Tibial nerve (tissue), 4 donors: ENCODE data around the gene SLFN14. TPM values are rescaled to one million over a fixed set of nuclear protein-coding genes. Genes with fewer than 3 reads are reported as not detected.
A peak's percentile ranks its signal among the peaks of the same experiment; 100 is the strongest.

Experiments
- DNase-seq, 2 donors: peaks; one replicate each; pipeline ENCODE4 v3.0.0-alpha.2; 2019; ENCODE audit warnings: low spot score in 2 of 2
- H3K27ac ChIP-seq, 4 donors: fragments of 200-600 bp; sonication (generic) in 3 of 4; one replicate each; pipeline ENCODE4 v1.5.1; 2017 to 2019; ENCODE audit warnings: mild to moderate bottlenecking in 1 of 4
- H3K27me3 ChIP-seq, 2 donors: fragments of 200-600 bp; sonication (generic) in 1 of 2; one replicate each; pipeline versions ENCODE4 v1.5.1 to v1.6.0; 2017 to 2019
- H3K36me3 ChIP-seq, 3 donors: fragments of 200-600 bp; sonication (generic); one replicate each; pipeline ENCODE4 v1.5.1; 2018 to 2019
- H3K4me1 ChIP-seq, 4 donors: fragments of 200-600 bp; sonication (generic) in 3 of 4; one replicate each; pipeline ENCODE4 v1.5.1; 2017 to 2019
- H3K4me3 ChIP-seq, 4 donors: fragments of 200-600 bp; sonication (generic) in 3 of 4; one replicate each; pipeline ENCODE4 v1.5.1; 2017 to 2019; ENCODE audit warnings: mild to moderate bottlenecking in 1 of 4, moderate library complexity in 1 of 4
- H3K9me3 ChIP-seq, 4 donors: fragments of 200-600 bp; sonication (generic) in 3 of 4; one replicate each; pipeline ENCODE4 v1.5.1; 2017 to 2019
- CTCF ChIP-seq, 5 experiments: fragments of 200-600 bp in 3 of 5; fragments of 450-650 bp in 2 of 5; sonication (generic) in 3 of 5; IDR thresholded peaks; one replicate each; pipeline ENCODE4 v1.5.1; 2016 to 2019; ENCODE audit warnings: antibody characterized with exemption in 5 of 5, mild to moderate bottlenecking in 3 of 5, moderate library complexity in 2 of 5
- EP300 ChIP-seq, 2 donors: sonication (generic); formaldehyde crosslinking; IDR thresholded peaks; one replicate each; pipeline ENCODE4 v1.6.1; 2017; ENCODE audit warnings: antibody characterized with exemption in 2 of 2, mild to moderate bottlenecking in 1 of 2
- POLR2A ChIP-seq, 2 donors: fragments of 450-650 bp; IDR thresholded peaks; one replicate each; pipeline ENCODE4 v1.6.1; 2017; ENCODE audit warnings: antibody characterized with exemption in 2 of 2, mild to moderate bottlenecking in 2 of 2, moderate library complexity in 2 of 2
- WGBS, 2 donors: methylation state at CpG; one replicate each; pipeline ENCODE4 v1.1.5; 2018; 5-methylcytosine and 5-hydroxymethylcytosine counted together
- total RNA-seq, 4 donors: library from RNA; depleted of rRNA; stranded (reverse); fragments of >200 nt; gene quantifications; one replicate each; pipeline ENCODE4 v1.1.0, GENCODE V29; 2016

The SLFN14 gene
- total RNA-seq, 4 donors from 2014 or later, result not detected

GRCh38 chr17:35587074-35587961 lies 26.7 kb upstream of the SLFN14 start, which contains the start of gene AP2B1:
Gene AP2B1, plus strand, starts transcription at chr17:35587322. Its CDS starts 6,709 bp downstream, at chr17:35594031.
- H3K36me3 ChIP-seq, result peaks cover 0 to 5% (median 0%) of the 10 kb centered on the region in 3 donors
- peaks cover 3 to 32% (median 12%) of the 10 kb centered on the region in 4 donors for H3K4me1 ChIP-seq
- no peaks in the 10 kb centered on the region for H3K9me3 ChIP-seq
- H3K27me3 ChIP-seq, result no peaks in the 10 kb centered on the region
- 0% methylated on average over 50 of the region's 50 CpGs for WGBS, 2 donors
- peak; percentile 93 to 98 for DNase-seq
- peak within 1 kb of the TSS; percentile 72 to 95 (median 94) for H3K27ac ChIP-seq
- TF ChIP-seq CTCF (IDR thresholded peaks at IDR 0.05), result peak in 2 of 5 experiments; percentile 20 to 43
- peak; percentile 60 to 68 for TF ChIP-seq POLR2A (IDR thresholded peaks at IDR 0.05)
- peak; percentile 91 to 95 for TF ChIP-seq EP300 (IDR thresholded peaks at IDR 0.05)
- peak within 1 kb of the TSS; percentile 85 to 93 (median 86) for H3K4me3 ChIP-seq

GRCh38 chr17:35586569-35587073 lies 26.0 kb upstream of the SLFN14 start:
- WGBS, 2 donors, result 28 to 33% methylated on average over 7 of the region's 7 CpGs
- TF ChIP-seq CTCF (IDR thresholded peaks at IDR 0.05) (no peak), EP300 (IDR thresholded peaks at IDR 0.05) (no peak), POLR2A (IDR thresholded peaks at IDR 0.05) (no peak)
- DNase-seq, result no peak
- Histone ChIP-seq H3K9me3 (no peaks in the 10 kb centered on the region), H3K36me3 (peaks cover 0 to 5% (median 0%) of the 10 kb centered on the region in 3 donors), H3K4me3 (peak overlapping the region; percentile 85 to 93 (median 86)), H3K4me1 (peaks cover 3 to 32% (median 12%) of the 10 kb centered on the region in 4 donors), H3K27me3 (no peaks in the 10 kb centered on the region), H3K27ac (peak overlapping the region; percentile 72 to 95 (median 94))

- 81 to 95% methylated on average over 1 of the region's 1 CpG for WGBS, 2 donors
Observed at GRCh38 chr17:35584061-35584460, 23.4 kb upstream of the SLFN14 start.

GRCh38 chr17:35578929-35579432 lies 18.4 kb upstream of the SLFN14 start:
- peak overlapping the region; percentile 85 to 90 (median 86) for H3K27ac ChIP-seq

More at GRCh38 chr17:35584061-35584460, 23.4 kb upstream of the SLFN14 start:
- no peaks in the 10 kb centered on the region for H3K36me3 ChIP-seq
- H3K9me3 ChIP-seq, result no peaks in the 10 kb centered on the region
- H3K27ac ChIP-seq, result no peak overlapping the region
- H3K4me3 ChIP-seq, result no peak overlapping the region
- DNase-seq, result no peak
- TF ChIP-seq EP300 (IDR thresholded peaks at IDR 0.05) (no peak), POLR2A (IDR thresholded peaks at IDR 0.05) (no peak), CTCF (IDR thresholded peaks at IDR 0.05) (no peak)
- no peaks in the 10 kb centered on the region for H3K27me3 ChIP-seq
- peaks cover 3 to 24% (median 14%) of the 10 kb centered on the region in 4 donors for H3K4me1 ChIP-seq

More at GRCh38 chr17:35578929-35579432, 18.4 kb upstream of the SLFN14 start:
- TF ChIP-seq EP300 (IDR thresholded peaks at IDR 0.05), result no peak
- no peak for TF ChIP-seq CTCF (IDR thresholded peaks at IDR 0.05)
- no peak for TF ChIP-seq POLR2A (IDR thresholded peaks at IDR 0.05)
- Histone ChIP-seq H3K27me3 (no peaks in the 10 kb centered on the region), H3K36me3 (peaks cover 0 to 19% (median 2%) of the 10 kb centered on the region in 3 donors), H3K9me3 (no peaks in the 10 kb centered on the region), H3K4me3 (peak overlapping the region; percentile 62 to 79 (median 72)), H3K4me1 (peaks cover 0 to 24% (median 13%) of the 10 kb centered on the region in 4 donors)
- WGBS, 2 donors, result 3% methylated on average over 11 of the region's 11 CpGs
- no peak for DNase-seq
